Left lung (tissue), 10 donors: ENCODE results near the gene ASZ1. TPM values are rescaled to one million over a fixed set of nuclear protein-coding genes. Genes with fewer than 3 reads are reported as not detected.

Experiments
- ATAC-seq: fragments of 200-7000 bp; cut with Tn5 transposase; one replicate; pipeline ENCODE4 v1.9.1; 2020; ENCODE audit warnings: moderate library complexity
- DNase-seq, 4 donors: peaks; one replicate each; pipeline ENCODE4 v3.0.0-alpha.2; 2013 to 2020
- H3K27ac ChIP-seq, 2 donors: fragments of 200-600 bp; sonication (generic) in 1 of 2; one replicate each; pipeline versions ENCODE4 v1.5.0 to v1.8.0; 2020 to 2021
- H3K27me3 ChIP-seq, 2 donors: fragments of 200-600 bp; sonication (generic) in 1 of 2; one replicate each; pipeline versions ENCODE4 v1.5.0 to v1.8.0; 2020 to 2021
- H3K36me3 ChIP-seq, 2 donors: fragments of 200-600 bp; sonication (generic) in 1 of 2; one replicate each; pipeline versions ENCODE4 v1.5.0 to v1.8.0; 2020 to 2021
- H3K4me1 ChIP-seq, 2 donors: fragments of 200-600 bp; one replicate each; pipeline ENCODE4 v1.8.0; 2021
- H3K4me3 ChIP-seq, 2 donors: fragments of 200-600 bp; sonication (generic) in 1 of 2; one replicate each; pipeline versions ENCODE4 v1.5.0 to v1.8.0; 2020 to 2021; ENCODE audit warnings: mild to moderate bottlenecking in 1 of 2
- H3K9me3 ChIP-seq, 2 donors: fragments of 200-600 bp; sonication (generic) in 1 of 2; one replicate each; pipeline versions ENCODE4 v1.5.0 to v1.8.0; 2020 to 2021
- intact Hi-C, 2 donors: fragments of 100-400 bp; cut with DNase I; formaldehyde crosslinking; loops; one replicate each; pipeline versions ENCODE4 v1.11.2 to v1.14.2; 2022
- polyA plus RNA-seq, 6 donors: library from polyadenylated mRNA; unstranded; fragments of 120-200 nt; gene quantifications; one replicate each; pipeline ENCODE4 v1.2.1, GENCODE V29; 2013; ENCODE audit not compliant: insufficient read length in 6 of 6
- total RNA-seq, 2 donors: library from RNA; stranded (reverse); fragmentation: NEBNext Ultra II Directional; extraction: Animal tissue kit (Norgen Biotek cat#: 25700); gene quantifications; one replicate each; pipeline ENCODE4 v1.2.1, GENCODE V29; 2021
- TF ChIP-seq, protein P1 (sequence below), 2 donors: fragments of 200-600 bp; sonication (generic) in 1 of 2; IDR thresholded peaks; one replicate each; pipeline versions ENCODE4 v1.5.0 to v1.8.0; 2021; ENCODE audit warnings: antibody characterized with exemption in 2 of 2
- donor health status: DM: no; HTN: yes; CAD: no.
- donor health status: DM: no; HTN: no; CAD: no.

ASZ1 gene
- total and polyA plus RNA-seq, 8 donors, result 0.39 to 1.4 (median 1.0) TPM; not detected in 1

DNA sequence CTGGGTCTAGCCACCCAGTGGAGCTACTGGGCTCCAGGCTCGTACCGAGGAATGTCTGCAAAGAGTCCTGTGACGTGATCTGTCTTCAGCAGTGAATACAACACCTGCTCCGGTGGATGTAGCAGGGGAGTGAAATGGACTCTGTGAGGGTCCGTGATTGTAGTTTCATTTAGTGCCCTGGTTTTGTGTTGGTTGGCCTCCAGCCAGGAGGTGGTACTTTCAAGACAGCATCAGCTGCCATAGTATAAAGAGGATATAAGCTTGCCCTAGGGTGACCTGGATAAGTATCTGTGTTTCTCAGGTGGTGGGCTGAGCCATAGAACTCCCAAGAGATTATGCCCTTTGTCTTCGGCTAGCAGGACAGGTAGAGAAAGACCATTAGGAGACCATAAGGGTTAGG is 79.8 kb downstream of the ASZ1 start:
- Histone ChIP-seq H3K36me3 (no peaks in the 10 kb centered on the region), H3K27ac (no peak overlapping the region), H3K4me3 (no peak overlapping the region), H3K4me1 (no peaks in the 10 kb centered on the region), H3K27me3 (no peaks in the 10 kb centered on the region), H3K9me3 (no peaks in the 10 kb centered on the region)
- TF ChIP-seq, protein P1, sequence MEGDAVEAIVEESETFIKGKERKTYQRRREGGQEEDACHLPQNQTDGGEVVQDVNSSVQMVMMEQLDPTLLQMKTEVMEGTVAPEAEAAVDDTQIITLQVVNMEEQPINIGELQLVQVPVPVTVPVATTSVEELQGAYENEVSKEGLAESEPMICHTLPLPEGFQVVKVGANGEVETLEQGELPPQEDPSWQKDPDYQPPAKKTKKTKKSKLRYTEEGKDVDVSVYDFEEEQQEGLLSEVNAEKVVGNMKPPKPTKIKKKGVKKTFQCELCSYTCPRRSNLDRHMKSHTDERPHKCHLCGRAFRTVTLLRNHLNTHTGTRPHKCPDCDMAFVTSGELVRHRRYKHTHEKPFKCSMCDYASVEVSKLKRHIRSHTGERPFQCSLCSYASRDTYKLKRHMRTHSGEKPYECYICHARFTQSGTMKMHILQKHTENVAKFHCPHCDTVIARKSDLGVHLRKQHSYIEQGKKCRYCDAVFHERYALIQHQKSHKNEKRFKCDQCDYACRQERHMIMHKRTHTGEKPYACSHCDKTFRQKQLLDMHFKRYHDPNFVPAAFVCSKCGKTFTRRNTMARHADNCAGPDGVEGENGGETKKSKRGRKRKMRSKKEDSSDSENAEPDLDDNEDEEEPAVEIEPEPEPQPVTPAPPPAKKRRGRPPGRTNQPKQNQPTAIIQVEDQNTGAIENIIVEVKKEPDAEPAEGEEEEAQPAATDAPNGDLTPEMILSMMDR (IDR thresholded peaks at IDR 0.05), result no peak
- intact Hi-C loops, result no loop called here
- DNase-seq (no peak), ATAC-seq (no peak)

GRCh38 chr7:117346161-117346560 is 81.1 kb downstream of the ASZ1 start:
- TF ChIP-seq, protein P1 (IDR thresholded peaks at IDR 0.05), result no peak
- no peaks in the 10 kb centered on the region for H3K9me3 ChIP-seq
- no peaks in the 10 kb centered on the region for H3K36me3 ChIP-seq
- ATAC-seq (no peak), DNase-seq (no peak)
- H3K4me1 ChIP-seq, result no peaks in the 10 kb centered on the region
- H3K27ac ChIP-seq, result no peak overlapping the region
- no peaks in the 10 kb centered on the region for H3K27me3 ChIP-seq
- intact Hi-C loops, result no loop called here
- no peak overlapping the region for H3K4me3 ChIP-seq

- no peak for DNase-seq
- no peaks in the 10 kb centered on the region for H3K36me3 ChIP-seq
- TF ChIP-seq, protein P1 (IDR thresholded peaks at IDR 0.05), result no peak
- no peak overlapping the region for H3K4me3 ChIP-seq
- no peaks in the 10 kb centered on the region for H3K9me3 ChIP-seq
- intact Hi-C loops, result no loop called here
- no peak for ATAC-seq
- H3K4me1 ChIP-seq, result no peaks in the 10 kb centered on the region
- H3K27me3 ChIP-seq, result no peaks in the 10 kb centered on the region
- no peak overlapping the region for H3K27ac ChIP-seq
Observed at GRCh38 chr7:117338020-117338419, 89.3 kb downstream of the ASZ1 start.

- TF ChIP-seq, protein P1 (IDR thresholded peaks at IDR 0.05), result no peak
- ATAC-seq (no peak), DNase-seq (no peak)
- H3K36me3 ChIP-seq, result no peaks in the 10 kb centered on the region
- no peak overlapping the region for H3K4me3 ChIP-seq
- peaks cover 0 to 4% of the 10 kb centered on the region in 2 donors for H3K9me3 ChIP-seq
- H3K27me3 ChIP-seq, result no peaks in the 10 kb centered on the region
- H3K27ac ChIP-seq, result no peak overlapping the region
- no peaks in the 10 kb centered on the region for H3K4me1 ChIP-seq
- intact Hi-C loops, result no loop called here
Observed at GRCh38 chr7:117333168-117333567, 94.1 kb downstream of the ASZ1 start.

GRCh38 chr7:117332031-117332430 is 95.3 kb downstream of the ASZ1 start:
- Histone ChIP-seq H3K36me3 (no peaks in the 10 kb centered on the region), H3K4me1 (no peaks in the 10 kb centered on the region), H3K27ac (no peak overlapping the region), H3K27me3 (no peaks in the 10 kb centered on the region), H3K9me3 (peaks cover 0 to 8% of the 10 kb centered on the region in 2 donors), H3K4me3 (no peak overlapping the region)
- intact Hi-C loops, result no loop called here
- ATAC-seq, result no peak
- no peak for DNase-seq
- TF ChIP-seq, protein P1 (IDR thresholded peaks at IDR 0.05), result no peak
